ENCODE data around the gene SBK1. TPM values are rescaled to one million over a fixed set of nuclear protein-coding genes. Genes with fewer than 3 reads are reported as not detected.
"Not testable (repeated sequence)": the region's sequence is repeated elsewhere in the genome, so short reads cannot be mapped to it uniquely, and the experiment has no call there.

Gene SBK1
- total RNA-seq, 1 donor from 2014 or later: 0.24 TPM

DNA sequence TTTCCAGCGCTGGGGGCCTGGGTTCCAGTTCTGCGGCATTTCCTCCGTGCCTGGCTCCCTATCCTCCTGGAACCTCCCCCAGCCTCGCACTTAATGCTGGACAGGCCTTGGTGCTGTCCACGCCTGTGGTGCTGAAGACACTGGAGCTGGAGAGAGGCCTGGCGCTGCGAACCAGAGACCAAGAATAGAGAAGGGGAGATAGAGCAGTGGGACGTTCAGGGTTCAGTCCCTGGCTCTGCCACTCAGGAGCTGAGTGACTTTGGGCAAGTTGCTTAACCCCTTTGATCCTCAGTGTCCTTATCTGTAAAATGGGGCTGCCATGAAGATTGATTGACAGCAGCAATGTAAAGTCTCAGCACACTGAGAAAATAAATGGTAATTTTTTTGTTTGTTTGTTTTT, 11.9 kb downstream of the SBK1 start:
- DNase-seq (ENCODE audit: low spot score): peak; percentile 66

DNA sequence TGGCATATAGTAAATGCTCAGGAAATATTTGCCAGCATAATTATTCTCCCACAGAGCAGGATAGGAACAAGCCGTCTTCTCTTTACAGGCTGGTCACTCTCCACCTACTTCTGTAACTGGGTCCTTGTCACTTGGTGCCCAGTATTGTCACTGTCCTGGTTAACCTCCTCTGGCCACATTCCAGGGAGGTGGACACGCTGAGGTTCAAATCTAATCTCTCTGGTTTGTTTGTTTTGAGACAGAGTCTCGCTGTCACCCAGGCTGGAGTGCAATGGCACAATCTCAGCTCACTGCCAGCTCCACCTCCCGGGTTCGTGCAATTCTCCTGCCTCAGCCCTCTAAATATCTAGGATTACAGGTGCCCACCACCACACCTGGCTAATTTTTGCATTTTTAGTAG, 15.6 kb downstream of the SBK1 start:
- DNase-seq (ENCODE audit: low spot score): no peak

DNA sequence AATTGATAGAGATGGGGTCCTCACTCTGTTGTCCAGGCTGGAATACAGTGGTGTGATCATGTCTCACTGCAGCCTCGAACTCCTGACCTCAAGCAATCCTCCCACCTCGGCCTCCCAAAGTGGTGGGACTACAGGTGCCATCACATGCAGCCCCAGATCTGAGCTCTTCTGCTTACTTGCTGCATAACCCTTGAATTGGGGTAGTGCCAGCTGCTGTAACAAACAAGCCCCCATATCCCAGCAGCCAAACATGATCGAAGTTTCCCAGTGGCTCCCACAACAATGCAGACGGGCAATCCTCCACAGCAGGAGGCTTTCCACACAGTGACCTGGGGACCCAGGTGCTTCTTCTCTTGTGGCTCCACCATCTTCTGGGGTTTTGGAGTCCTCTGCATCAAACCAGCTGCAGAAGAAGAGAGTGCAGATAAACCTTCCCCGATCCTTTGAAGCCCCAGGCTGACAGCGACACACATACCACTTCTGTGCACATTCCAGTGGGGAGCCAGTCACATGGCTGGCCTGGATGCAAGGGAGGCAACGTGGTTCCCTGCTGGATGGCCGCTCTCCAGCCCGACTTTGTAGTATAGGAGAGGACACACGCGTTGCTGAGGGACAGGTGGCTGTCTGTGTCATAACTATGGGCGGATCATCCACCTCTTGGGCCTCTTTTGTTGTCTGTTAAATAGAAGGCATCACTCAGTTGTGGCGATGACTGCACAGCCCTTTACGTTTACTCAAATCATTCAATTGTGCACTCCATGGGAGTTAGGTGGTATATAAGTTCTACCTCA, 16.7 kb downstream of the SBK1 start:
- no peak for DNase-seq (ENCODE audit: low spot score)

DNA sequence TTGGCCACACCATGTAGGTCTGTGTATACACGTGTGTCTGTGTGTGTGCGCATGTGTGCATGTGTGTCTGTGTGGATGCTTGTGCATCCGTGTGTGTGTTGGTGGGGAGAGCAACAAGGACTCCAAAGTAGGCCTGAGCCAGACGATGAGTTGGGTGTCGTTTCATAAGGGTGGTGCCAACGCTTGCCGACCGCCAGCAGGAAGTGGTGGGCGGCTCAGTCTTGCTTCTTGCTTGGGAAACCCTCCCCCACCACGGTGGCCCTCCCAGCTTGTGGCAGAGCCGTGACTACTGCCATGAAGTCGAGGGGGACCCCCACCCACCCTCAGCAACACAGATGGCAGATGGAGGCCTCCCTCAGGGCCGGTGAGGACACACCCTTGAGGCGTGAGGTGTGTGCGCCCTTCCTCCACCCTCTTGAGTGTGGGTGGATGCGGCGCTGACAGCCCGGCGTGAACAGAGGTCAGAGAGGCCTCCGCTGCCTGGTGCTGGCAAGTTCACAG, 17.5 kb downstream of the SBK1 start:
- no peak for DNase-seq (ENCODE audit: low spot score)

DNA sequence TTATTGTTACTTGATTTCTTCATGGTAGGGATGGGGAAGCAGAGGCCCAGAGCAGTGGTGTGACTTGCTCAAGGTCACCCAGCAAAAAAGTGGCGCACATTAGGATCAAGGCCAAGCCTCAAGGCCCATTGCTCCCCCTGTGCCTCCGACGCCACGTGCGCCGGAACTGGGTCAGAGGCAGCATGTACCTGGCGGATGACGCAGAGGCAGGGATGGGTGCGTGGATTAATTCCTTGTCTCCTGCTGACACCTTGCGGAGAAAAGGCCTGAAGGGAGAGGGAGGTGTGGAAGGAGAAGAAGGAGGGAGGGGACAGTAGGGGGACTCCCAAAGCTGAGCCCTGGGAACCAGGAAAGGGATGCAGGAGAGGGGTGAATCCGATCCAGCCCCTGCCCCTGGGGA, 18.5 kb downstream of the SBK1 start:
- DNase-seq (ENCODE audit: low spot score): no peak

DNA sequence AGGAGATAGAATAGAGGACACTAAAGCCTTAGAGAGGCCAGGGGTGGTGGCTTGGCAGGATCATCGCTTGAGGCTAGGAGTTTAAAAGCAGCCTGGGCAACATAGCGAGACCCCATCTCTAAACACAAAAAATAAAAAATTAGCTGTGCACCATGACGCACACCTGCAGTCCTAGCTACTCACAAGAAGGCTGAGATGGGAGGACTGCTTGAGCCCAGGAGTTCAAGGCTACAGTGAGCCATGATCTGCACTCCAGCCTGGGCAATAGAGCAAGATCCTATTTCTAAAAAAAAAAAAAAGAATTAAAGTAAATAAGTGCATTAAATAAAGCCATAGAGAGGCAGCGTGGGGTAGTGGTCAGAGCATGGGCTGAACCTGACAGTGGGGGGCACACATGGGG, 19.1 kb downstream of the SBK1 start:
- no peak for DNase-seq (ENCODE audit: low spot score)

DNA sequence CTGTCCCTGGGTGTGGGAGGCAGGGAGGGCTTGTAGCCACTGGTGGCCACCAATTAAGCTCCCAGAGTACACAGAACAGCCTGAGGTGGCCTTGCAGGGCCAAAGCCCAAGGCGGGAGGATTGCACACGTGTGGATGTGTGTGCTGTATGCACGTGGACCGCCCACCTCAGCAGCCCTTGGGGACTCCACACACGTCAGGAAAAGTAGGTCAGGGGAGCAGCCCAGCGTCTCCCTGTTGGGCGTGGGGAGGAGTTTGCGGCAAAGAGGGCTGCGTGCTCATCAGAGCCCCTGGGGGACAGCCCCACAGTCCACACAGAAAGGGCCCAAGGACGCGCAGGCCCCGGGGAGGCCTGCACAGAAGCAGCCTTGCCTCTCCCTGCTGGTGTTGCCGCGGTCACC, 19.6 kb downstream of the SBK1 start:
- no peak for DNase-seq (ENCODE audit: low spot score)

DNA sequence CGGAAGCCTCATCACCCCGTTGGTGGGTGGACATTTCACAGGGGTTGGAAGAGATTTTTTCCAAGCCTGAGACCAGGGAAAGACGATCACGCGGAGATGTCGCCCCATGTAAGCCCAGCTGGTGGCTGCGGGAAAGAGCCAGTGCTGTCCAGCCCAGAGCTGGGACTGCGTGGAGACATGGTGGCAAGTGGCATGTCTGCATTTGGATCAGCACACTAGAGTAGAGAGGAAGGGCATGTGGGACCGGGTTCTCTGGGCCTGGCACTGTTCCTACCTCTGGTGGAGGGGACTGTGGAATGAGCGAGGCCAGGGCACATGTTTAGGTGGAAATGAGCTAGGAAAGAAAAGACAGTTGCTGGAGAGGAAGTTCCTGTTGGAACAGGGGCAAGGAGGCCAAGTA, 20.0 kb downstream of the SBK1 start:
- no peak for DNase-seq (ENCODE audit: low spot score)

DNA sequence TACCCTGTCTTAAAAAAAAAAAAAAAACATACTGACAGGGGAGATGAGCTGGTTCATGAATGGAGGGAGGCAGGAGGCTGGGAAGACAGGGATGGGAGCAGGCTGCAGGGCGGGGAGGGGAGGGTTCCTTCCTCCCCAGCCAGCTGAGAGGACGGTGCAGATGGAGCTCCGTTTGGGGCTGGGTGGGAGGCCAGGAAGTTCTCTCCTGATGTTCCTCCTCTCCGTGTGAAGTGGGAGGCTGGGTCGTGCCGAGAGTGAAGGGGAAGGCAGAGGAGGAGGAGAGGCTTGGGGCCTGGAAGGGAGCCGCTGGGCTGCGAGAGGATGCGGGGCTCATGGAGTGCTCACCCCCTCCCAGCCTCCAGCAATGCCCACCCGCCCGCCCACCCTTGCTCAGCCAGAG, 21.3 kb downstream of the SBK1 start:
- no peak for DNase-seq (ENCODE audit: low spot score)

DNA sequence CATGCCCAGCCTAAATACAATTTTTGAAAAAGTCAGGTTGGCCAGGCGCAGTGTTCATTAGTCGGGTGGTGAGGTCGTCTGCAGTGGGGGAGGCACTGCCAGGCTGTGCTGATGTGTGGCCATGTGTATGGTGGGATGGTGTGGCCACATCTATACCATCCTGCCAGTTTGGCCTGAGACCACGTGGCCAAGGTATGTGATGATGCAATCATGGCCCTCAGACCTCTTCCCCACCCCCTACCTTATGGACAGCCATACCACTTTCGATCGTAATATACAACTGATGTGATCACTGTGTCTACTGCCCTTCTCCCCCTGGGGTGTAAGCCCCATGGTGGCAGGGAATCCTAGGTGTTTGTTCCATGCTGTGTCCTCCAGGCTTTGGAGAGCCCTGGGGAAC, 23.7 kb downstream of the SBK1 start:
- DNase-seq (ENCODE audit: low spot score): no peak

DNA sequence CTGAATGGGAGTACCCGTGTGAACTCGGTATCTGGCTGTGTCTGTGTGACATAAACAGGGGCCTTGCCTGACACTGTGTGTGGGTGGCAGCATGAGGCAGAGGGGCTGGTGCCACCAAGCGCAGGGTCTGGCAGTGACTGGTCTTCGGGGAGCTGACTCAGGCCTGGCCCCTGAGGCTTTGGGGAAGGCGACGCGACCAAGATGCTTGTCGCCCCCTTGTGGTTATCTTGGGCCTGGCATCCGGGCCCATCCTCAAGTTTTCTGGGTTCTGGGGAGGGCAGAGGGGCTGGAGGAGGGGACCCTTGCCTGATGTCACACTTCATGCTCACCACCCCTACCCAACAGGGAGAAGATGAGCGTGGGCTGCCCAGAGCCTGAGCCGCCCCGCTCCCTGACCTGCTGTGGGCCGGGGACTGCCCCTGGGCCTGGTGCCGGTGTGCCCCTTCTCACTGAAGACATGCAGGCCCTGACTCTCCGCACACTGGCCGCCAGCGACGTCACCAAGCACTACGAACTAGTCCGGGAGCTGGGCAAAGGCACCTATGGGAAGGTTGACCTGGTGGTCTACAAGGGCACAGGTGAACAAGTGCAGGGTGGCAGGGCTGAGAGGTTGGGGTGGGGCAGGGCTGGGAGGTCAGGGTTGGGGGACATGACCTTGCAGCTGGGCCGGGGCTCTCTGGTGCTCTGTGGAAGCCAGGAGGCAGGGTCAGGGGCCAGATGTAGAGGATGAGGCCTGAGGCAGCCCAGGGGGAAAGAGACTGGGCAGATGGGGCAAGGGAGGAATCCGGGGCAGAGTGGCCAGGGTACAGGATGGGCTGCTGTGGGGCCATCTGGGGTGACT, 24.9 kb downstream of the SBK1 start:
- DNase-seq (ENCODE audit: low spot score): peak; percentile 19

DNA sequence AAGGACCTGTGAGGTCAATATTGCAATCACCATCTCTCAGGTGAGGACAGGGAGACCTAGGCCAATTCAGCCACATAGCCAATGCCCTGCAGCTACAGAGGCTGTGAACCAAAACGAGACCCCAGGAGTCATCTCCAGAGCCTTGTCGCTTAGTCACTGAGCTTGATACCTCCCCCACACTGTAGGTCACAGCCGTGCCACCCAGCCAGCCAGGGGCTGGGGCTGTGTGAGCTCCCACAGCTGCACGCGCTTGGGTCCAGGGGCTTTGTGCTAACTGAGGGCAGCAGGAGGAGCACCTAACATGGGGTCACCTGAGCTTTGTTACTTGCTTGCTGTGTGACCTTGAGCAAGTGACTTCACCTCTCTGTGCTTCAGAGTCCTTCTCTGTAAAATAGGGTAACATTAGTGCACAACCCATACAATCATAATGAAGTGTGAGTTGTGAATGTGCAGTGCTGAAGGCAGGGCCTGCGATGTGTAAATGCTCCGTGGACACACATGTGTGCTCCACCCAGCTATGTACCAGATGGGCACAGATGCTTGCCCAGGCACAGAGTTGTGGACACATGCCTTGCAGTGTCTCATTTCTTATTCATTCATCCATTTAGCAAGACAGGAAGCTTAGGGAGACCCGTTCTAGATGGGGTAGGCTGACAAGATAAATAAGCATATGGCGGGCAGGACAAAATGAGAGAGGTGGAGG, 25.9 kb downstream of the SBK1 start:
- DNase-seq (ENCODE audit: low spot score): no peak

DNA sequence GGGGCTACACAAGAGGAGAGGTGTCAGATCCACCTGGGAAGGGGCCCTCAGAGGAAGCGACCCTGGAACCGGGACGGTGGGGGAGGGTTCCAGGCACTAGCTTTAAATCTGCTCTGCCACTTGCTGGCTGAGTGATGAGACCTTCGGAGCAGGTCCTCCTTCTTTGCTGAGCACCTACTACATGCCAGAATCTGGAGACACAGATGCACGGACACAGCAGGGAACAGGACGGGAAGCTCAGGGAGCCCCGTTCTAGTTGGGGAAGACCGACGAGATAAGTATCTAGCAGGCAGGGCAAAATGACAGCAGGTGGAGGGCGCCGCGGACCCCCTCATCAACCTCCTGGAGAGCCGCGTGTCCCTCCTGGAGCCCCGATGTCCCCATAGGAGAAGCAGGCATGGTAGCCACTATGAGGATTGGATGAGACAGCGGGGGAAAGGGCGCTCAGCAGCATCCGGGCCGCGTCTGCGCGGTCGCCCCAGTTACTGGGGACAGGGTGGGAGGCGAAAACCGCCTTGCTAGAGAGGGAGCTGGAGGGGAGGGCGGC, 27.2 kb downstream of the SBK1 start:
- no peak for DNase-seq (ENCODE audit: low spot score)

DNA sequence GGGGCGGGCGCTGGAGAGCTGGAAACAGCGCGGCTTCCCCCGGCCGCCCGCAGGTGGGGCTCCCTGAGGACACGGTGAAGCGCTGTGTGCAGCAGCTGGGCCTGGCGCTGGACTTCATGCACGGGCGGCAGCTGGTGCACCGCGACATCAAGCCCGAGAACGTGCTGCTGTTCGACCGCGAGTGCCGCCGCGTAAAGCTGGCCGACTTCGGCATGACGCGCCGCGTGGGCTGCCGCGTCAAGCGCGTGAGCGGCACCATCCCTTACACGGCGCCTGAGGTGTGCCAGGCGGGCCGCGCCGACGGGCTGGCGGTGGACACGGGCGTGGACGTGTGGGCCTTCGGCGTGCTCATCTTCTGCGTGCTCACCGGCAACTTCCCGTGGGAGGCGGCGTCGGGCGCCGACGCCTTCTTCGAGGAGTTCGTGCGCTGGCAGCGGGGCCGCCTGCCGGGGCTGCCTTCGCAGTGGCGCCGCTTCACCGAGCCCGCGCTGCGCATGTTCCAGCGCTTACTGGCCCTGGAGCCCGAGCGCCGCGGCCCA, 27.8 kb downstream of the SBK1 start:
- DNase-seq (ENCODE audit: low spot score): no peak

DNA sequence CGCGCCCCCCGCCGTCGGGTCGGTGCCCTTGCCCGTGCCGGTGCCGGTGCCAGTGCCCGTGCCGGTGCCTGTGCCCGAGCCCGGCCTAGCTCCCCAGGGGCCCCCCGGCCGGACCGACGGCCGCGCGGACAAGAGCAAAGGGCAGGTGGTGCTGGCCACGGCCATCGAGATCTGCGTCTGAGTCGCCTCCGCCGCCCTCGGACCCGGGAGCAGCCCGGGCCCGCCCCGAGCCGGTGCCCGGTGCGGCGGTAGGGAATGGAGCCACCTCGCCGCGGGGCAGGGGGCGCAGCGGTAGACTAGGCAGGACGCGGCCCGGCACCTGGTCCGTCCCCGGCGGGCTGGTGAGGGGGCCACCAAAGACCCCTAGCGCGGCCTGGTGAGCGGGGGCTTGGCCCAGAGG, 28.4 kb downstream of the SBK1 start:
- no peak for DNase-seq (ENCODE audit: low spot score)

DNA sequence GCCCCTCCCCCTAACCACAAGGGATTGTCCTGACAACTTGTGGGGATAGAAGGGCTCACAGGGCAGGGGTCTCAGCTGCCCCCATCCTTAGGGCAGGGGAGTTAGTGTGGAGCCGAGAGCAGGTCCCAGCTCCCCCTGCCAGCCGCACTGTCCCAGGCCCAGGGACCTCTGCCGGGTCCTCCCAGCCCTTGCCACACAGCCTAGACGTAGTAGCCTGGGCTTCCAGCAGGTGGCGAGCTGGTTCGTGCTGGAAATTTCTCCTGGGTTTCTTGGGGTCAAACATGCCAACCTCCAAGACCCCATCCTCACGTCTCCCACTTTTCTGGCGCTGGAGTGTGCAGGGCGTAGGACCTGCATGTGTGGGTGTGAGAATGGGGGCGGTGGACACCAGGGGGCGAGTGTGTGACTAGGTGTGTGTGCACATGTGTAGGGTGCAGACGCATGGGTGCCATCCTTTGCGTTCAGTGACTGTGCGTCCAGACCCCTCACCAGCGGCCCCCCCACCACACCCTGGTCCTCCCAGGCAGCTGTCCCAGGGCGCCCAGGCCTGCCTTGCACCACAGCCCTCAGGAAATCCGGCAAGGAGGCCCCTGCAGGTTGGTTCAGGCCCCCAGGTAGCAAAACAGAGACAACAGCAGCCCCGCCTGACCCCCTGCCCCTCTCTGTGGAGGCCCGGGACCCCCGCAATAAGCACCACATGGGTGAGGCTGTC, 29.5 kb downstream of the SBK1 start:
- no peak for DNase-seq (ENCODE audit: low spot score)

DNA sequence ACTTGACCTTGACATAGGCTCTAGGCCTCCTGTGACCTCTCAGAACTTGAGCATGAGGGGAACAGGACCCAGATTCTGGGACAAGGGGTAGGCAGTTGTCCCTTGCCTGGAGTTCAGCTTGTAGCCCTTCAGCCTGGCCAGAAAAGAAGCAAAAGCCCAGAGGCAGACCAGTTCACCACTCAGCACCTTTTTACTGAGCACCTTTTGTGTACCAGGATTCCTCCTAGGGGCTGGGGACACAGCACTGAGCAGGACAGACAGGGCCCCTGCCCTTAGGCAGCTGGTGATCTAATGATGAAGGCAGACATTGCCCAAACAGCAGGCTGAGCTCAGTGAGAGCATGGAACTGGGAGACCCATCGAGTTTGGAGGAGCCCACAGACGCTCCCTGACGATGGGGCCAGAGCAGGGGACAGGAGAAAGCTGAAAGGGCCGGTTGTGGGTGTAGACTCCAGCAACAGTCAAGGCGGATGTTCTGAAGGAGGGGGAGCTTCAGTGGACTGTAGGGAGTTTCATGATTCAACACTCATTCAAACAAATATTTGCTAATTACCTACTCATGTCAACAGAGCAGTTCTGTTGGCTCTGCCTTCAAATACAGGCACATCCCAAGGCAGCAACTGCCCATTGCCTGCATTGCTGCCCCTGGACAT, 32.0 kb downstream of the SBK1 start:
- no peak for DNase-seq (ENCODE audit: low spot score)

DNA sequence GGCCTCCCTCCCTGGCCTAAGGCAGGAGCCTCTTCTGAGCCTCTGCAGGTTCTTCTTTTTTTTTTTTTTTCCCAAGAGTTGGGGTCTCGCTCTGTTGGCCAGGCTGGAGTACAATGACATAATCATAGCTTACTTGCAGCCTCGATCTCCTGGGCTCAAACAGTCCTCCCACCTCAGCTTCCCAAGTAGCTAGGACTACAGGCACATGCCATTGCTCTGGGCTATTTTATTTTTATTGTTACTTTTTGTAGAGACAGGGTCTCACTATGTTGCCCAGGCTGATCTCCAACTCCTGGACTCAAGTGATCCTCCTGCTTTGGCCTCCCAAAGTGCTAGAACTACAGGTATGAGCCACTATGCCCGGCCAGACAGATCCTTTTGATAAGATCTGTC, 32.6 kb downstream of the SBK1 start:
- no peak for DNase-seq (ENCODE audit: low spot score)

DNA sequence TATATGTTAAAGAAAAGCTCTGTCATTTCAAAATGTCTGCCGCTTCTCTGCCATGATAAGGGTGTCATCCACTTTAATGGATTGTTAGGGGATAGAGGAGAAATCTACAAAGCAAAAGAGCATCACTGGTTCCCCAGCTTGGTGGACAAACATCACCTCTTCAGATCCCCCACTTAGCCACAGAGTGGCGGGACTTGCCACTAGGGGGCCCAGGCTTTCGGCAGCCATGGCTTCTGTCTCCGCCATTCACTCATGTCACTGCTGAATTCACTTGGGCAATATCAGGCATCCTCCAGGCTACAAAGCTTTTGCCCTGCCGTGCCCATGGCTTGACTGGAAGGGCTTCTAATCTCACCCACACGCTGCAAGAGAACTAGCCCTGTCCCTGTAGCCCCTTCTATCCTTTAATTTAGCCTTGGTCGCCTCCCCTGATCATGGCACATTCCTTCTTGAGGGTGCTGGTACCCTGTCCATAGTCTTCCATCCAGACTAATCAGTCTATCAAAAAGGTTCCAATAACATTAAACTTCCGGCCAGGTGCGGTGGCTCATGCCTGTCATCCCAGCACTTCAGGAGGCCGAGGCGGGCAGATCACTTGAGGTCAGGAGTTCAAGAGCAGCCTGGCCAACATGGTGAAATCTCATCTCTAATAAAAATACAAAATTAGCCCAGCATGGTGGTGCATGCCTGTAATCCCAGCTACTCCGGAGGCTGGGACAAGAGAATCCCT, 34.7 kb downstream of the SBK1 start:
- DNase-seq (ENCODE audit: low spot score): no peak

DNA sequence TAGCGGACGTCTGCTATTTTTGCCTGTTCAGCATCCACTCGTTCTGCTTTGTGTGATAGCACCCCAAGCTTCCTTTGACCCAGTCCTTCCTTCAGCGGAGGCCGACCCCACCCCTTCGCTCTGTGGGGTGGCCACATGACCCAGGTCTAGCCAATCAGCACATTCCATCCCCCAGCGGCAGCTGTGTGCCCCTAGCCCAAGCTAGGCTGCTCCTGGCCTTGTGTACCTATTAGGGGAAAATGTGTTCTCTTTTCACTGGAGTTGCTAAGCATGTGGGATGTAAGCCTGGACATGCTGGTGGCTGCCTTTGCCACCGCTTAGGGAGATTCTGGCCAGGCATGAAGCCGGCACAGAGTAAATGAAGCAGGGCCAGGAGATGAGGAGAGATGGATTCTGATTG, 37.9 kb downstream of the SBK1 start:
- not testable (repeated sequence) for DNase-seq (ENCODE audit: low spot score)
